ENCODE data around the gene DUSP16.

DNA sequence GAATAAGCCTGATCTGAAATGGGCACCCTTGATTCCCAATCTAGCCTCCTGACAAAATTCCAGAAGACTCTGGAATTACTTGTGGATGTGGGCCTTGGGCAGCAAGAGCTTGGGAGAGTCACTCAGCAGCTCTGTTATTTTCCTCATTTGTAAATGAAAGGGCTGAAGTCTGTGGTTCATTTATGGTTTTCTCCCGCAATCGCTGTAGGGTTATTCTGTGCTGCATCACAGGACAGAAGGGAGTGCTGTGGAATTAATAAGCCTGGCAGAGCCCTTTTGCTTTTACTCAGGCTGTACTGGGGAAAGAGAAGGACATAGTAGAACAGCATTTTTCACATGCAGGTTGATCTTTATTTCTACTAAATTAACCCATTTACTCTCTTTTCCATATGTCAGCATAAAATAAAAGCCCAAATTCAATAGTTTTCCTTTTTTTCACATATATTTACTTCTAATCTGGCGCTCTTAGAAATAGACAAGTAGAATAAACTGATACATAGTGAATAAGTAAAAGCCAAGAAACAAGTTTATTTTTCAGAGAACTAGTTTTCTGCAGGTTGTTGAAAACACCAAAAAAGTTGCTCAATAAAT lies 49.2 kb downstream of the DUSP16 start:
- TF ChIP-seq POLR2AphosphoS5 (IDR thresholded peaks at IDR 0.05; ENCODE audit: low read depth), result no peak
- TF ChIP-seq, protein P1, sequence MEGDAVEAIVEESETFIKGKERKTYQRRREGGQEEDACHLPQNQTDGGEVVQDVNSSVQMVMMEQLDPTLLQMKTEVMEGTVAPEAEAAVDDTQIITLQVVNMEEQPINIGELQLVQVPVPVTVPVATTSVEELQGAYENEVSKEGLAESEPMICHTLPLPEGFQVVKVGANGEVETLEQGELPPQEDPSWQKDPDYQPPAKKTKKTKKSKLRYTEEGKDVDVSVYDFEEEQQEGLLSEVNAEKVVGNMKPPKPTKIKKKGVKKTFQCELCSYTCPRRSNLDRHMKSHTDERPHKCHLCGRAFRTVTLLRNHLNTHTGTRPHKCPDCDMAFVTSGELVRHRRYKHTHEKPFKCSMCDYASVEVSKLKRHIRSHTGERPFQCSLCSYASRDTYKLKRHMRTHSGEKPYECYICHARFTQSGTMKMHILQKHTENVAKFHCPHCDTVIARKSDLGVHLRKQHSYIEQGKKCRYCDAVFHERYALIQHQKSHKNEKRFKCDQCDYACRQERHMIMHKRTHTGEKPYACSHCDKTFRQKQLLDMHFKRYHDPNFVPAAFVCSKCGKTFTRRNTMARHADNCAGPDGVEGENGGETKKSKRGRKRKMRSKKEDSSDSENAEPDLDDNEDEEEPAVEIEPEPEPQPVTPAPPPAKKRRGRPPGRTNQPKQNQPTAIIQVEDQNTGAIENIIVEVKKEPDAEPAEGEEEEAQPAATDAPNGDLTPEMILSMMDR (conservative IDR thresholded peaks at IDR 0.05; ENCODE audit: low read depth in 2 of 2), result no peak
- TF ChIP-seq ZNF114 (CRISPR knock-in tag; IDR thresholded peaks at IDR 0.05), result no peak

All from GM23338 (cell line).